Measurements from ENCODE around the gene KLF6. TPM values are rescaled to one million over a fixed set of nuclear protein-coding genes. Genes with fewer than 3 reads are reported as not detected.
"Not testable (repeated sequence)": the region's sequence is repeated elsewhere in the genome, so short reads cannot be mapped to it uniquely, and the experiment has no call there.

The KLF6 gene
- total RNA-seq, 1 experiment from 2014 or later: 27.9 TPM

GRCh38 chr10:3737864-3738263, 47.1 kb downstream of the KLF6 start (continued):
- TF ChIP-seq, protein P1, sequence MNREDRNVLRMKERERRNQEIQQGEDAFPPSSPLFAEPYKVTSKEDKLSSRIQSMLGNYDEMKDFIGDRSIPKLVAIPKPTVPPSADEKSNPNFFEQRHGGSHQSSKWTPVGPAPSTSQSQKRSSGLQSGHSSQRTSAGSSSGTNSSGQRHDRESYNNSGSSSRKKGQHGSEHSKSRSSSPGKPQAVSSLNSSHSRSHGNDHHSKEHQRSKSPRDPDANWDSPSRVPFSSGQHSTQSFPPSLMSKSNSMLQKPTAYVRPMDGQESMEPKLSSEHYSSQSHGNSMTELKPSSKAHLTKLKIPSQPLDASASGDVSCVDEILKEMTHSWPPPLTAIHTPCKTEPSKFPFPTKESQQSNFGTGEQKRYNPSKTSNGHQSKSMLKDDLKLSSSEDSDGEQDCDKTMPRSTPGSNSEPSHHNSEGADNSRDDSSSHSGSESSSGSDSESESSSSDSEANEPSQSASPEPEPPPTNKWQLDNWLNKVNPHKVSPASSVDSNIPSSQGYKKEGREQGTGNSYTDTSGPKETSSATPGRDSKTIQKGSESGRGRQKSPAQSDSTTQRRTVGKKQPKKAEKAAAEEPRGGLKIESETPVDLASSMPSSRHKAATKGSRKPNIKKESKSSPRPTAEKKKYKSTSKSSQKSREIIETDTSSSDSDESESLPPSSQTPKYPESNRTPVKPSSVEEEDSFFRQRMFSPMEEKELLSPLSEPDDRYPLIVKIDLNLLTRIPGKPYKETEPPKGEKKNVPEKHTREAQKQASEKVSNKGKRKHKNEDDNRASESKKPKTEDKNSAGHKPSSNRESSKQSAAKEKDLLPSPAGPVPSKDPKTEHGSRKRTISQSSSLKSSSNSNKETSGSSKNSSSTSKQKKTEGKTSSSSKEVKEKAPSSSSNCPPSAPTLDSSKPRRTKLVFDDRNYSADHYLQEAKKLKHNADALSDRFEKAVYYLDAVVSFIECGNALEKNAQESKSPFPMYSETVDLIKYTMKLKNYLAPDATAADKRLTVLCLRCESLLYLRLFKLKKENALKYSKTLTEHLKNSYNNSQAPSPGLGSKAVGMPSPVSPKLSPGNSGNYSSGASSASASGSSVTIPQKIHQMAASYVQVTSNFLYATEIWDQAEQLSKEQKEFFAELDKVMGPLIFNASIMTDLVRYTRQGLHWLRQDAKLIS (CRISPR knock-in tag; IDR thresholded peaks at IDR 0.05; ENCODE audit: borderline replicate concordance): no peak

- DNase-seq (ENCODE audit: low spot score): peak; percentile 49
- no peak overlapping the region for H3K27ac Mint-ChIP-seq
- peaks cover 8% of the 10 kb centered on the region for H3K4me1 Mint-ChIP-seq
- TF ChIP-seq ZNF121 (CRISPR knock-in tag; IDR thresholded peaks at IDR 0.05) (peak; percentile 99), ARID4B (CRISPR knock-in tag; IDR thresholded peaks at IDR 0.05; ENCODE audit: borderline replicate concordance) (no peak)
- ChIA-PET POLR2A (no interaction called here), CTCF (interaction anchor here (1.0 kb wide), 2 partner anchors 11 to 41 kb away, joined by 3 read pairs; no protein-coding TSS in a partner anchor)
- peaks cover 10% of the 10 kb centered on the region for H3K36me3 Mint-ChIP-seq
- no peaks in the 10 kb centered on the region for H3K27me3 Mint-ChIP-seq (ENCODE audit: low read depth)
- H3K9me3 Mint-ChIP-seq: peaks cover 17% of the 10 kb centered on the region
- H3K4me3 Mint-ChIP-seq: no peak overlapping the region
- ATAC-seq: peak; percentile 91
Observed at GRCh38 chr10:3735175-3735574, 49.8 kb downstream of the KLF6 start.

GRCh38 chr10:3734111-3734510, 50.9 kb downstream of the KLF6 start:
- Mint-ChIP-seq H3K4me1 (peaks cover 8% of the 10 kb centered on the region), H3K9me3 (peaks cover 17% of the 10 kb centered on the region), H3K27ac (no peak overlapping the region), H3K36me3 (peaks cover 10% of the 10 kb centered on the region), H3K4me3 (no peak overlapping the region), H3K27me3 (ENCODE audit: low read depth) (no peaks in the 10 kb centered on the region; the same call in 1 of the 2 replicates)
- no peak for ATAC-seq
- POLR2A ChIA-PET: no interaction called here
- TF ChIP-seq NR3C1 (CRISPR knock-in tag; conservative IDR thresholded peaks at IDR 0.05; ENCODE audit: low read depth): no peak
- no peak for TF ChIP-seq NR1H2 (CRISPR knock-in tag; IDR thresholded peaks at IDR 0.05)
- TF ChIP-seq HMGA2 (CRISPR knock-in tag; IDR thresholded peaks at IDR 0.05): no peak
- no peak for TF ChIP-seq SMAD3 (CRISPR knock-in tag; IDR thresholded peaks at IDR 0.05; ENCODE audit: borderline replicate concordance)
- no peak for DNase-seq (ENCODE audit: low spot score)
- CTCF ChIA-PET: no interaction called here

GRCh38 chr10:3732183-3732582, 52.8 kb downstream of the KLF6 start:
- H3K27me3 Mint-ChIP-seq (ENCODE audit: low read depth); H3K36me3 Mint-ChIP-seq; DNase-seq (ENCODE audit: low spot score); ATAC-seq; CTCF ChIA-PET; H3K4me1 Mint-ChIP-seq; H3K4me3 Mint-ChIP-seq; H3K27ac Mint-ChIP-seq; POLR2A ChIA-PET: not testable (repeated sequence)
- H3K9me3 Mint-ChIP-seq: peaks cover 17% of the 10 kb centered on the region

DNA sequence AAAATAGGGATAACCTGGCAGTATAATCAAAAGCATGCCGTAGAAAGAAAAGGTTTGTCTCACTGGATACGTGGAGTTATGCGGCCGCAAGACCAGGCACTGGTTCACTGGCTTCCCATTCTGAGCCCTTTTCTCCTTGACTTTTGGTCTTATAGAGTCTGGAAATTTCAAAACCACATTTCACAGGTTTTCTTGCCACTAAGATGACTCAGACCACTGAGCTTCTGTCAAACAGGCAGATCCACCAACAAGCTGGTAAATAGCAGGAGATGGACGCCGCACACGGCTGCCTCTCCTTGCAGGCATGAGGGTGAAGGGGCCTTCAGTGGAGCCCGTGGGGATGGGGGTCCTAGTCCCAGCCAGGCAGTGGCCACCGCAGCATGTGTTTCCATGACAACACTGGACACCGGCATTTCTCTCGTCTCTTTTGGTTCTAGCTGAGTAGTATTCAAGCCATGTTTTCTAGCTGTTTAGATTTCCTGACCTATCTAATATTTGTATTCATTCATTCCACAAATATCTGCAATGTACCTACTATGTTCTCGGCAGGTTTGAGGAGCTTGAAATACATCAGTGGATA, 55.5 kb downstream of the KLF6 start:
- peaks cover 17% of the 10 kb centered on the region for H3K9me3 Mint-ChIP-seq
- CTCF ChIA-PET: interaction anchor here (0.7 kb wide), 1 partner anchor 836 kb away, joined by 3 read pairs; no protein-coding TSS in a partner anchor
- H3K4me1 Mint-ChIP-seq: peaks cover 5% of the 10 kb centered on the region
- DNase-seq (ENCODE audit: low spot score) (no peak), ATAC-seq (no peak)
- POLR2A ChIA-PET: no interaction called here
- peaks cover 10% of the 10 kb centered on the region for H3K36me3 Mint-ChIP-seq
- H3K27me3 Mint-ChIP-seq (ENCODE audit: low read depth): no peaks in the 10 kb centered on the region; the same call in 1 of the 2 replicates
- no peak overlapping the region for H3K27ac Mint-ChIP-seq
- no peak overlapping the region for H3K4me3 Mint-ChIP-seq
- TF ChIP-seq ETV6 (CRISPR knock-in tag; IDR thresholded peaks at IDR 0.05): no peak
- TF ChIP-seq, protein P2, sequence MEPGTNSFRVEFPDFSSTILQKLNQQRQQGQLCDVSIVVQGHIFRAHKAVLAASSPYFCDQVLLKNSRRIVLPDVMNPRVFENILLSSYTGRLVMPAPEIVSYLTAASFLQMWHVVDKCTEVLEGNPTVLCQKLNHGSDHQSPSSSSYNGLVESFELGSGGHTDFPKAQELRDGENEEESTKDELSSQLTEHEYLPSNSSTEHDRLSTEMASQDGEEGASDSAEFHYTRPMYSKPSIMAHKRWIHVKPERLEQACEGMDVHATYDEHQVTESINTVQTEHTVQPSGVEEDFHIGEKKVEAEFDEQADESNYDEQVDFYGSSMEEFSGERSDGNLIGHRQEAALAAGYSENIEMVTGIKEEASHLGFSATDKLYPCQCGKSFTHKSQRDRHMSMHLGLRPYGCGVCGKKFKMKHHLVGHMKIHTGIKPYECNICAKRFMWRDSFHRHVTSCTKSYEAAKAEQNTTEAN (CRISPR knock-in tag; IDR thresholded peaks at IDR 0.05): no peak
- TF ChIP-seq ZNF121 (CRISPR knock-in tag; IDR thresholded peaks at IDR 0.05): no peak
- TF ChIP-seq, protein P3, sequence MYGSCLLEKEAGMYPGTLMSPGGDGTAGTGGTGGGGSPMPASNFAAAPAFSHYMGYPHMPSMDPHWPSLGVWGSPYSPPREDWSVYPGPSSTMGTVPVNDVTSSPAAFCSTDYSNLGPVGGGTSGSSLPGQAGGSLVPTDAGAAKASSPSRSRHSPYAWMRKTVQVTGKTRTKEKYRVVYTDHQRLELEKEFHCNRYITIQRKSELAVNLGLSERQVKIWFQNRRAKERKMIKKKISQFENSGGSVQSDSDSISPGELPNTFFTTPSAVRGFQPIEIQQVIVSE (CRISPR knock-in tag; IDR thresholded peaks at IDR 0.05; ENCODE audit: borderline replicate concordance): no peak
- no peak for TF ChIP-seq ATF2 (CRISPR knock-in tag; IDR thresholded peaks at IDR 0.05; ENCODE audit: borderline replicate concordance, low read depth)
- TF ChIP-seq, protein P4, sequence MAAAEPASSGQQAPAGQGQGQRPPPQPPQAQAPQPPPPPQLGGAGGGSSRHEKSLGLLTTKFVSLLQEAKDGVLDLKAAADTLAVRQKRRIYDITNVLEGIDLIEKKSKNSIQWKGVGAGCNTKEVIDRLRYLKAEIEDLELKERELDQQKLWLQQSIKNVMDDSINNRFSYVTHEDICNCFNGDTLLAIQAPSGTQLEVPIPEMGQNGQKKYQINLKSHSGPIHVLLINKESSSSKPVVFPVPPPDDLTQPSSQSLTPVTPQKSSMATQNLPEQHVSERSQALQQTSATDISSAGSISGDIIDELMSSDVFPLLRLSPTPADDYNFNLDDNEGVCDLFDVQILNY (CRISPR knock-in tag; IDR thresholded peaks at IDR 0.05): no peak
